ENCODE data around the gene CEP164. TPM values are rescaled to one million over a fixed set of nuclear protein-coding genes. Genes with fewer than 3 reads are reported as not detected.

The CEP164 gene
- total and polyA plus RNA-seq, 9 donors, result 10.4 to 17.3 (median 15.4) TPM

GRCh38 chr11:117426941-117427340 lies 99.3 kb downstream of the CEP164 start:
- DNase-seq, result no peak
- WGBS (ENCODE audit: insufficient coverage), result 73% methylated on average over 6 of the region's 7 CpGs
- Histone ChIP-seq H3K36me3 (ENCODE audit: control insufficient read depth, insufficient read depth, low read length) (no peaks in the 10 kb centered on the region), H3K4me3 (ENCODE audit: low read length) (no peak overlapping the region), H3K9me3 (replicated peaks; ENCODE audit: control insufficient read depth, low read depth, low read length) (no peaks in the 10 kb centered on the region), H3K27ac (ENCODE audit: low read length) (no peak overlapping the region), H3K4me1 (ENCODE audit: control insufficient read depth, insufficient read depth, low read length) (no peaks in the 10 kb centered on the region), H3K27me3 (ENCODE audit: control insufficient read depth, insufficient read depth, low read length) (peaks cover 11% of the 10 kb centered on the region)

GRCh38 chr11:117427356-117427874 lies 99.8 kb downstream of the CEP164 start:
- Histone ChIP-seq H3K4me3 (ENCODE audit: low read length) (no peak overlapping the region), H3K36me3 (ENCODE audit: control insufficient read depth, insufficient read depth, low read length) (no peaks in the 10 kb centered on the region), H3K9me3 (replicated peaks; ENCODE audit: control insufficient read depth, low read depth, low read length) (no peaks in the 10 kb centered on the region), H3K4me1 (ENCODE audit: control insufficient read depth, insufficient read depth, low read length) (no peaks in the 10 kb centered on the region), H3K27me3 (ENCODE audit: control insufficient read depth, insufficient read depth, low read length) (peaks cover 8% of the 10 kb centered on the region), H3K27ac (ENCODE audit: low read length) (no peak overlapping the region)
- DNase-seq, result no peak
- 37% methylated on average over 3 of the region's 11 CpGs for WGBS (ENCODE audit: insufficient coverage)

- WGBS (ENCODE audit: insufficient coverage), result 80% methylated on average over 11 of the region's 32 CpGs
- DNase-seq, result no peak
- Histone ChIP-seq H3K4me3 (ENCODE audit: low read length) (no peak overlapping the region), H3K4me1 (ENCODE audit: control insufficient read depth, insufficient read depth, low read length) (no peaks in the 10 kb centered on the region), H3K27ac (ENCODE audit: low read length) (no peak overlapping the region), H3K36me3 (ENCODE audit: control insufficient read depth, insufficient read depth, low read length) (no peaks in the 10 kb centered on the region), H3K9me3 (replicated peaks; ENCODE audit: control insufficient read depth, low read depth, low read length) (no peaks in the 10 kb centered on the region), H3K27me3 (ENCODE audit: control insufficient read depth, insufficient read depth, low read length) (peaks cover 5% of the 10 kb centered on the region)
Observed at GRCh38 chr11:117428186-117428855, 100.7 kb downstream of the CEP164 start.

- Histone ChIP-seq H3K9me3 (replicated peaks; ENCODE audit: control insufficient read depth, low read depth, low read length) (no peaks in the 10 kb centered on the region), H3K4me3 (ENCODE audit: low read length) (no peak overlapping the region), H3K36me3 (ENCODE audit: control insufficient read depth, insufficient read depth, low read length) (no peaks in the 10 kb centered on the region), H3K4me1 (ENCODE audit: control insufficient read depth, insufficient read depth, low read length) (no peaks in the 10 kb centered on the region), H3K27me3 (ENCODE audit: control insufficient read depth, insufficient read depth, low read length) (peaks cover 5% of the 10 kb centered on the region), H3K27ac (ENCODE audit: low read length) (no peak overlapping the region)
- DNase-seq, result no peak
- WGBS (ENCODE audit: insufficient coverage), result 0% methylated on average over 2 of the region's 7 CpGs
Observed at GRCh38 chr11:117428856-117429229, 101.2 kb downstream of the CEP164 start.

GRCh38 chr11:117430293-117430955 lies 102.8 kb downstream of the CEP164 start:
- 92% methylated on average over 12 of the region's 15 CpGs for WGBS (ENCODE audit: insufficient coverage)
- peaks cover 2% of the 10 kb centered on the region for H3K36me3 ChIP-seq (ENCODE audit: control insufficient read depth, insufficient read depth, low read length)
- peaks cover 5% of the 10 kb centered on the region for H3K27me3 ChIP-seq (ENCODE audit: control insufficient read depth, insufficient read depth, low read length)
- H3K4me3 ChIP-seq (ENCODE audit: low read length), result no peak overlapping the region
- no peak overlapping the region for H3K27ac ChIP-seq (ENCODE audit: low read length)
- H3K9me3 ChIP-seq (replicated peaks; ENCODE audit: control insufficient read depth, low read depth, low read length), result no peaks in the 10 kb centered on the region
- no peak for DNase-seq
- no peaks in the 10 kb centered on the region for H3K4me1 ChIP-seq (ENCODE audit: control insufficient read depth, insufficient read depth, low read length)

- H3K27me3 ChIP-seq (ENCODE audit: control insufficient read depth, insufficient read depth, low read length), result peaks cover 7% of the 10 kb centered on the region
- H3K4me3 ChIP-seq (ENCODE audit: low read length), result no peak overlapping the region
- no peaks in the 10 kb centered on the region for H3K9me3 ChIP-seq (replicated peaks; ENCODE audit: control insufficient read depth, low read depth, low read length)
- H3K27ac ChIP-seq (ENCODE audit: low read length), result no peak overlapping the region
- WGBS (ENCODE audit: insufficient coverage), result 92% methylated on average over 5 of the region's 7 CpGs
- no peak for DNase-seq
- peaks cover 5% of the 10 kb centered on the region for H3K36me3 ChIP-seq (ENCODE audit: control insufficient read depth, insufficient read depth, low read length)
- H3K4me1 ChIP-seq (ENCODE audit: control insufficient read depth, insufficient read depth, low read length), result no peaks in the 10 kb centered on the region
Observed at GRCh38 chr11:117431436-117431835, 103.8 kb downstream of the CEP164 start.

- Histone ChIP-seq H3K4me1 (ENCODE audit: control insufficient read depth, insufficient read depth, low read length) (no peaks in the 10 kb centered on the region), H3K9me3 (replicated peaks; ENCODE audit: control insufficient read depth, low read depth, low read length) (no peaks in the 10 kb centered on the region), H3K27me3 (ENCODE audit: control insufficient read depth, insufficient read depth, low read length) (peaks cover 2% of the 10 kb centered on the region), H3K27ac (ENCODE audit: low read length) (no peak overlapping the region), H3K36me3 (ENCODE audit: control insufficient read depth, insufficient read depth, low read length) (peaks cover 5% of the 10 kb centered on the region), H3K4me3 (ENCODE audit: low read length) (no peak overlapping the region)
- no peak for DNase-seq
Observed at GRCh38 chr11:117433717-117434116, 106.1 kb downstream of the CEP164 start.

- no peak overlapping the region for H3K4me3 ChIP-seq (ENCODE audit: low read length)
- H3K4me1 ChIP-seq (ENCODE audit: control insufficient read depth, insufficient read depth, low read length), result no peaks in the 10 kb centered on the region
- H3K27ac ChIP-seq (ENCODE audit: low read length), result no peak overlapping the region
- peaks cover 5% of the 10 kb centered on the region for H3K36me3 ChIP-seq (ENCODE audit: control insufficient read depth, insufficient read depth, low read length)
- no peaks in the 10 kb centered on the region for H3K9me3 ChIP-seq (replicated peaks; ENCODE audit: control insufficient read depth, low read depth, low read length)
- WGBS (ENCODE audit: insufficient coverage), result 100% methylated on average over 1 of the region's 1 CpG
- no peak for DNase-seq
- peaks cover 2% of the 10 kb centered on the region for H3K27me3 ChIP-seq (ENCODE audit: control insufficient read depth, insufficient read depth, low read length)
Observed at GRCh38 chr11:117434481-117434880, 106.8 kb downstream of the CEP164 start.

- H3K4me3 ChIP-seq (ENCODE audit: low read length), result no peak overlapping the region
- peaks cover 5% of the 10 kb centered on the region for H3K36me3 ChIP-seq (ENCODE audit: control insufficient read depth, insufficient read depth, low read length)
- DNase-seq, result no peak
- WGBS (ENCODE audit: insufficient coverage), result 77% methylated on average over 6 of the region's 6 CpGs
- no peaks in the 10 kb centered on the region for H3K4me1 ChIP-seq (ENCODE audit: control insufficient read depth, insufficient read depth, low read length)
- H3K27me3 ChIP-seq (ENCODE audit: control insufficient read depth, insufficient read depth, low read length), result peaks cover 4% of the 10 kb centered on the region
- H3K27ac ChIP-seq (ENCODE audit: low read length), result no peak overlapping the region
- no peaks in the 10 kb centered on the region for H3K9me3 ChIP-seq (replicated peaks; ENCODE audit: control insufficient read depth, low read depth, low read length)
Observed at GRCh38 chr11:117435326-117435725, 107.7 kb downstream of the CEP164 start.

GRCh38 chr11:117437041-117437790 lies 109.6 kb downstream of the CEP164 start:
- H3K4me3 ChIP-seq (ENCODE audit: low read length), result no peak overlapping the region
- no peaks in the 10 kb centered on the region for H3K4me1 ChIP-seq (ENCODE audit: control insufficient read depth, insufficient read depth, low read length)
- peaks cover 4% of the 10 kb centered on the region for H3K27me3 ChIP-seq (ENCODE audit: control insufficient read depth, insufficient read depth, low read length)
- WGBS (ENCODE audit: insufficient coverage), result 76% methylated on average over 20 of the region's 23 CpGs
- H3K36me3 ChIP-seq (ENCODE audit: control insufficient read depth, insufficient read depth, low read length), result peaks cover 5% of the 10 kb centered on the region
- DNase-seq, result no peak
- H3K27ac ChIP-seq (ENCODE audit: low read length), result no peak overlapping the region
- H3K9me3 ChIP-seq (replicated peaks; ENCODE audit: control insufficient read depth, low read depth, low read length), result no peaks in the 10 kb centered on the region
